Neuronal stem cell (in vitro differentiated cells): ENCODE results near the gene GID8.
"Not testable (repeated sequence)": the region's sequence is repeated elsewhere in the genome, so short reads cannot be mapped to it uniquely, and the experiment has no call there.

Source experiments
- DNase-seq: peaks from one replicate; pipeline ENCODE4 v3.0.0-alpha.2; 2013; ENCODE audit warnings: low spot score
- H2AFZ ChIP-seq: one replicate; pipeline ENCODE4 v1.6.1; 2013; ENCODE audit warnings: mild to moderate bottlenecking, low read length, inconsistent platforms
- H2AK5ac ChIP-seq: 2 replicates; pipeline ENCODE4 v1.6.1; 2013; ENCODE audit warnings: low read depth, mild to moderate bottlenecking, inconsistent platforms, low read length, moderate library complexity, mixed read lengths
- H2BK120ac ChIP-seq: 2 replicates; pipeline ENCODE4 v1.6.1; 2013; ENCODE audit warnings: low read depth, mild to moderate bottlenecking, inconsistent platforms, low read length, moderate library complexity, mixed read lengths
- H2BK12ac ChIP-seq: one replicate; pipeline ENCODE4 v1.6.1; 2013; ENCODE audit warnings: low read length, inconsistent platforms
- H2BK15ac ChIP-seq: 2 replicates; pipeline ENCODE4 v1.6.1; 2013; ENCODE audit warnings: mild to moderate bottlenecking, low read length, inconsistent platforms, mixed read lengths
- H2BK5ac ChIP-seq: one replicate; pipeline ENCODE4 v1.6.1; 2013; ENCODE audit warnings: inconsistent platforms, mild to moderate bottlenecking, low read length, moderate library complexity
- H3K14ac ChIP-seq: one replicate; pipeline ENCODE4 v1.6.1; 2013; ENCODE audit warnings: low read length, inconsistent platforms
- H3K18ac ChIP-seq: 2 replicates; pipeline ENCODE4 v1.6.1; 2013; ENCODE audit warnings: low read length, inconsistent platforms
- H3K23ac ChIP-seq: 2 replicates; pipeline ENCODE4 v1.6.1; 2013; ENCODE audit warnings: low read depth, mild to moderate bottlenecking, mixed read lengths, low read length, inconsistent platforms; ENCODE audit not compliant: poor library complexity
- H3K27ac ChIP-seq: replicated peaks from 3 replicates; pipeline ENCODE4 v1.5.1; 2013; ENCODE audit warnings: low read length, inconsistent platforms
- H3K27me3 ChIP-seq, 3 experiments: 2 replicates each; pipeline ENCODE4 v1.6.1; 2013; ENCODE audit warnings: low read length in 3 of 3, mild to moderate bottlenecking in 2 of 3, inconsistent platforms in 1 of 3, low read depth in 1 of 3, mixed read lengths in 1 of 3, moderate library complexity in 1 of 3; ENCODE audit not compliant: control insufficient read depth in 3 of 3, insufficient read depth in 3 of 3
- H3K36me3 ChIP-seq, 2 donors: replicated peaks in 1 of 2; 2 replicates each; pipeline ENCODE4 v1.6.1; 2013; ENCODE audit warnings: low read length in 2 of 2; ENCODE audit not compliant: control insufficient read depth in 2 of 2, insufficient read depth in 2 of 2
- H3K4ac ChIP-seq: 2 replicates; pipeline ENCODE4 v1.6.1; 2013; ENCODE audit warnings: inconsistent platforms, mild to moderate bottlenecking, low read length, moderate library complexity
- H3K4me1 ChIP-seq, 2 donors: 1 replicate in 1 of 2; 2 replicates in 1 of 2; pipeline ENCODE4 v1.6.1; 2013; ENCODE audit warnings: low read length in 2 of 2, low read depth in 1 of 2; ENCODE audit not compliant: control insufficient read depth in 2 of 2, insufficient read depth in 1 of 2
- H3K4me2 ChIP-seq: one replicate; pipeline ENCODE4 v1.6.1; 2013; ENCODE audit warnings: mild to moderate bottlenecking, low read length, inconsistent platforms; ENCODE audit not compliant: insufficient read depth, poor library complexity, severe bottlenecking
- H3K4me3 ChIP-seq, 2 donors: 2 replicates each; pipeline ENCODE4 v1.5.1; 2013; ENCODE audit warnings: low read length in 2 of 2, mild to moderate bottlenecking in 2 of 2, inconsistent platforms in 1 of 2, moderate library complexity in 1 of 2
- H3K79me1 ChIP-seq: one replicate; pipeline ENCODE4 v1.6.1; 2013; ENCODE audit warnings: low read depth, mild to moderate bottlenecking, inconsistent platforms, low read length, moderate library complexity
- H3K9ac ChIP-seq: one replicate; pipeline ENCODE4 v1.6.1; 2013; ENCODE audit warnings: mild to moderate bottlenecking, low read depth, low read length, inconsistent platforms; ENCODE audit not compliant: poor library complexity
- H3K9me3 ChIP-seq, 2 donors: replicated peaks in 1 of 2; 2 replicates each; pipeline versions ENCODE3 to v1.6.1; 2013; ENCODE audit warnings: low read length in 2 of 2, mild to moderate bottlenecking in 2 of 2, inconsistent platforms in 1 of 2, low read depth in 1 of 2, mixed read lengths in 1 of 2, moderate library complexity in 1 of 2; ENCODE audit not compliant: control insufficient read depth in 2 of 2, insufficient read depth in 1 of 2
- H4K8ac ChIP-seq: one replicate; pipeline ENCODE4 v1.6.1; 2013; ENCODE audit warnings: low read depth, mild to moderate bottlenecking, inconsistent platforms, low read length, moderate library complexity
- H4K91ac ChIP-seq: one replicate; pipeline ENCODE4 v1.6.1; 2013; ENCODE audit warnings: low read length, low read depth, mild to moderate bottlenecking, inconsistent platforms; ENCODE audit not compliant: poor library complexity
- WGBS, 2 donors: extraction: QIAGEN DNeasy Blood & Tissue Kit; methylation state at CpG; one replicate each; pipeline ENCODE4 v1.1.7; 2013; ENCODE audit warnings: missing lambda C conversion rate in 2 of 2, mixed read lengths in 1 of 2; ENCODE audit not compliant: insufficient read length in 2 of 2, insufficient replicate concordance in 1 of 2; ENCODE audit errors: extremely low coverage in 2 of 2; 5-methylcytosine and 5-hydroxymethylcytosine counted together

The GID8 gene

GRCh38 chr20:62959101-62959971 lies 21.4 kb downstream of the GID8 start:
- Histone ChIP-seq H2AFZ (peak overlapping the region; percentile 33), H3K4me1 (peaks cover 9 to 10% of the 10 kb centered on the region in 2 donors), H3K4ac (peak overlapping the region; percentile 66), H3K14ac (no peak overlapping the region), H4K8ac (no peak overlapping the region), H3K4me3 (no peak overlapping the region), H2BK12ac (no peak overlapping the region), H2BK5ac (no peak overlapping the region), H2AK5ac (peak overlapping the region; percentile 74), H2BK15ac (peak overlapping the region; percentile 92), H4K91ac (peak overlapping the region; percentile 22), H3K23ac (peak overlapping the region; percentile 43), H3K79me1 (peaks cover 4% of the 10 kb centered on the region), H3K9me3 (peaks cover 0 to 5% of the 10 kb centered on the region in 2 donors), H3K36me3 (peaks cover 0 to 4% of the 10 kb centered on the region in 2 donors), H3K27me3 (peaks cover 0 to 12% (median 0%) of the 10 kb centered on the region in 3 experiments), H3K27ac (no peak overlapping the region), H3K9ac (no peak overlapping the region), H3K4me2 (no peak overlapping the region), H3K18ac (peak overlapping the region; percentile 38), H2BK120ac (peak overlapping the region; percentile 47)
- DNase-seq = no peak
- WGBS, 2 donors = no CpG with 5 or more reads among the region's 43 CpGs

- Histone ChIP-seq H3K18ac (peak overlapping the region; percentile 76), H2AFZ (no peak overlapping the region), H3K79me1 (peaks cover 4% of the 10 kb centered on the region), H3K4me3 (peak overlapping the region in 1 of 2 donors; percentile 6), H2BK12ac (no peak overlapping the region), H3K4me1 (peaks cover 5 to 6% of the 10 kb centered on the region in 2 donors), H3K14ac (peak overlapping the region; percentile 94), H3K4ac (peak overlapping the region; percentile 38), H3K4me2 (no peak overlapping the region), H2BK120ac (no peak overlapping the region), H2AK5ac (peak overlapping the region; percentile 70), H2BK15ac (peak overlapping the region; percentile 94), H4K91ac (peak overlapping the region; percentile 43), H4K8ac (no peak overlapping the region), H3K27me3 (peaks cover 0 to 19% (median 0%) of the 10 kb centered on the region in 3 experiments), H3K23ac (peak overlapping the region; percentile 89), H3K9me3 (peaks cover 0 to 5% of the 10 kb centered on the region in 2 donors), H3K36me3 (peaks cover 0 to 4% of the 10 kb centered on the region in 2 donors), H3K27ac (no peak overlapping the region), H3K9ac (no peak overlapping the region), H2BK5ac (no peak overlapping the region)
- no CpG with 5 or more reads among the region's 20 CpGs for WGBS, 2 donors
- DNase-seq = no peak
These were observed 22.1 kb downstream of the GID8 start for GRCh38 chr20:62959998-62960436.

DNA sequence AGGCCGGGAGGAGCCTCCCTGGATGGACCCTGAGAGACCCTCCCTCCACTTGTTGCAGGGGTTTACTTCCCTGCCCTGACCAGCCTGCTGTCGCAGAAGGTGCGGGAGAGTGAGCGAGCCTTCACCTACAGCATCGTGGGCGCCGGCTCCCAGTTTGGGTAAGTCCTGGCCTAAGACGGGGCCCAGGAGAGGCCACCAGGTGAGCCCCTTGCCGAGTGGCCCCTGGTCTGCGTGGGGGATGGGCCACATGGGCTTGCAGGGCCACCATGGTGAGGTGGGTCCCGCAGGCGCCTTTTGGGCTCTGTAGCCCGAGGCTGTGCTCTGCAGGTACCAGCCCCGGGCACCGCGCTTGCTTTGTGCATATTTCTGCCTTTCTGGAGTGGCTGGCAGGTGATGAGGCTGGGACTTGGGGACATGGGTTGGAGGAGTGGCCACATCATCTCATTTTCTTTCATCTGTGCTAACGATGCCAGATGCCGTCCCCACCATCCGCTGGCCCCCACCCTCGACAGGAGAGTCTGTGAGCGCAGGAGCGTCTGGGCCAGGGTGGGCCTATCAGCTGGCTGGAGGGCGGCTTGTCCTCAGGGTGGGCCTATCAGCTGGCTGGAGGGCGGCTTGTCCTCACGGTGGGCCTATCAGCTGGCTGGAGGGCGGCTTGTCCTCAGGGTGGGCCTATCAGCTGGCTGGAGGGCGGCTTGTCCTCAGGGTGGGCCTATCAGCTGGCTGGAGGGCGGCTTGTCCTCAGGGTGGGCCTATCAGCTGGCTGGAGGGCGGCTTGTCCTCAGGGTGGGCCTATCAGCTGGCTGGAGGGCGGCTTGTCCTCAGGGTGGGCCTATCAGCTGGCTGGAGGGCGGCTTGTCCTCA lies 22.7 kb downstream of the GID8 start:
- Histone ChIP-seq H3K18ac (peak overlapping the region; percentile 71), H3K27me3 (peaks cover 0 to 26% (median 0%) of the 10 kb centered on the region in 3 experiments), H2AK5ac (peak overlapping the region; percentile 70), H4K91ac (peak overlapping the region; percentile 43), H2BK15ac (peak overlapping the region; percentile 94), H2BK12ac (peak overlapping the region; percentile 46)
- not testable (repeated sequence) for H2BK5ac ChIP-seq, H2AFZ ChIP-seq, DNase-seq, H4K8ac ChIP-seq, H3K4me1 ChIP-seq, H3K23ac ChIP-seq, H3K9me3 ChIP-seq, H3K4ac ChIP-seq, H3K4me3 ChIP-seq, H3K14ac ChIP-seq, H3K36me3 ChIP-seq, H3K9ac ChIP-seq, H2BK120ac ChIP-seq, H3K79me1 ChIP-seq, H3K4me2 ChIP-seq, H3K27ac ChIP-seq
- no CpG with 5 or more reads among the region's 31 CpGs for WGBS, 2 donors
